Stimulated activated naive CD8-positive, alpha-beta T cell treated with anti-CD3 and anti-CD28 coated beads, Interleukin-15, amount 100 ng/mL, for 72 hours (primary cell): ENCODE data around the gene GMPR.

ENCODE experiments used
- ATAC-seq: fragments of 150-1000 bp; cut with Tn5 transposase; 2 replicates; pipeline ENCODE4 v1.10.0; 2021; ENCODE audit warnings: mild to moderate bottlenecking, moderate library complexity
- DNase-seq, 2 donors: peaks; one replicate each; pipeline ENCODE4 v3.0.0; 2021 to 2022
- H3K27ac Mint-ChIP-seq, 2 donors: one replicate each; pipeline ENCODE4 v1.8.0; 2022; ENCODE audit warnings: mild to moderate bottlenecking in 2 of 2, mixed read lengths in 2 of 2, moderate library complexity in 2 of 2
- H3K27me3 Mint-ChIP-seq: one replicate; pipeline ENCODE4 v1.8.0; 2022; ENCODE audit warnings: mixed read lengths
- H3K4me1 Mint-ChIP-seq: one replicate; pipeline ENCODE4 v1.8.0; 2022; ENCODE audit warnings: mild to moderate bottlenecking, mixed read lengths
- H3K4me3 Mint-ChIP-seq, 2 donors: one replicate each; pipeline ENCODE4 v1.8.0; 2022; ENCODE audit warnings: mild to moderate bottlenecking in 2 of 2, mixed read lengths in 2 of 2, moderate library complexity in 1 of 2
- H3K9me3 Mint-ChIP-seq, 2 donors: one replicate each; pipeline ENCODE4 v1.8.0; 2022; ENCODE audit warnings: mixed read lengths in 2 of 2

GMPR gene

GRCh38 chr6:16332175-16332542 lies 93.8 kb downstream of the GMPR start:
- H3K4me1 Mint-ChIP-seq, result no peaks in the 10 kb centered on the region
- H3K4me3 Mint-ChIP-seq, result no peak overlapping the region

GRCh38 chr6:16333580-16333979 lies 95.2 kb downstream of the GMPR start:
- Mint-ChIP-seq H3K27me3 (no peaks in the 10 kb centered on the region), H3K9me3 (no peaks in the 10 kb centered on the region), H3K27ac (no peak overlapping the region), H3K4me3 (no peak overlapping the region), H3K4me1 (no peaks in the 10 kb centered on the region)
- no peak for ATAC-seq
- no peak for DNase-seq

More at GRCh38 chr6:16332175-16332542, 93.8 kb downstream of the GMPR start:
- peak; percentile 97 for ATAC-seq
- no peaks in the 10 kb centered on the region for H3K9me3 Mint-ChIP-seq
- H3K27ac Mint-ChIP-seq, result no peak overlapping the region
- DNase-seq, result peak; percentile 74 to 84
- no peaks in the 10 kb centered on the region for H3K27me3 Mint-ChIP-seq

GRCh38 chr6:16334671-16335070 lies 96.3 kb downstream of the GMPR start:
- DNase-seq (no peak), ATAC-seq (no peak)
- H3K27ac Mint-ChIP-seq, result peak overlapping the region in 1 of 2 donors; percentile 47
- no peaks in the 10 kb centered on the region for H3K9me3 Mint-ChIP-seq
- H3K4me3 Mint-ChIP-seq, result no peak overlapping the region
- H3K27me3 Mint-ChIP-seq, result no peaks in the 10 kb centered on the region
- H3K4me1 Mint-ChIP-seq, result no peaks in the 10 kb centered on the region

GRCh38 chr6:16335176-16335575 lies 96.8 kb downstream of the GMPR start:
- H3K4me1 Mint-ChIP-seq, result no peaks in the 10 kb centered on the region
- H3K27ac Mint-ChIP-seq, result no peak overlapping the region
- DNase-seq (no peak), ATAC-seq (no peak)
- H3K4me3 Mint-ChIP-seq, result no peak overlapping the region
- H3K9me3 Mint-ChIP-seq, result no peaks in the 10 kb centered on the region
- no peaks in the 10 kb centered on the region for H3K27me3 Mint-ChIP-seq

- no peaks in the 10 kb centered on the region for H3K27me3 Mint-ChIP-seq
- H3K4me1 Mint-ChIP-seq, result no peaks in the 10 kb centered on the region
- DNase-seq (no peak), ATAC-seq (no peak)
- H3K4me3 Mint-ChIP-seq, result no peak overlapping the region
- H3K27ac Mint-ChIP-seq, result no peak overlapping the region
- H3K9me3 Mint-ChIP-seq, result no peaks in the 10 kb centered on the region
These were observed 97.8 kb downstream of the GMPR start for GRCh38 chr6:16336056-16336818.

- Mint-ChIP-seq H3K4me1 (no peaks in the 10 kb centered on the region), H3K27me3 (no peaks in the 10 kb centered on the region), H3K27ac (no peak overlapping the region), H3K9me3 (no peaks in the 10 kb centered on the region), H3K4me3 (no peak overlapping the region)
- ATAC-seq (no peak), DNase-seq (no peak)
These were observed 98.5 kb downstream of the GMPR start for GRCh38 chr6:16336911-16337294.

- no peak for ATAC-seq
These were observed 99.0 kb downstream of the GMPR start for GRCh38 chr6:16337295-16337975.

GRCh38 chr6:16338577-16339264 lies 100.3 kb downstream of the GMPR start:
- Mint-ChIP-seq H3K27me3 (no peaks in the 10 kb centered on the region), H3K4me1 (peaks cover 7% of the 10 kb centered on the region), H3K4me3 (no peak overlapping the region), H3K27ac (peak overlapping the region; percentile 12 to 72), H3K9me3 (no peaks in the 10 kb centered on the region)
- no peak for ATAC-seq
- DNase-seq, result no peak

More at GRCh38 chr6:16337295-16337975, 99.0 kb downstream of the GMPR start:
- H3K27me3 Mint-ChIP-seq, result no peaks in the 10 kb centered on the region
- H3K9me3 Mint-ChIP-seq, result no peaks in the 10 kb centered on the region
- no peak overlapping the region for H3K4me3 Mint-ChIP-seq
- no peak overlapping the region for H3K27ac Mint-ChIP-seq
- H3K4me1 Mint-ChIP-seq, result peaks cover 2% of the 10 kb centered on the region
- DNase-seq, result no peak

GRCh38 chr6:16339265-16339587 lies 100.8 kb downstream of the GMPR start:
- peak overlapping the region in 1 of 2 donors; percentile 72 for H3K27ac Mint-ChIP-seq
- H3K9me3 Mint-ChIP-seq, result no peaks in the 10 kb centered on the region
- peaks cover 12% of the 10 kb centered on the region for H3K4me1 Mint-ChIP-seq
- ATAC-seq, result no peak
- H3K4me3 Mint-ChIP-seq, result no peak overlapping the region
- DNase-seq, result no peak
- H3K27me3 Mint-ChIP-seq, result no peaks in the 10 kb centered on the region

GRCh38 chr6:16343593-16343992 lies 105.2 kb downstream of the GMPR start:
- DNase-seq, result no peak
- Mint-ChIP-seq H3K4me3 (no peak overlapping the region), H3K27me3 (no peaks in the 10 kb centered on the region), H3K9me3 (no peaks in the 10 kb centered on the region), H3K4me1 (peaks cover 13% of the 10 kb centered on the region), H3K27ac (no peak overlapping the region)
- no peak for ATAC-seq

GRCh38 chr6:16344756-16345155 lies 106.4 kb downstream of the GMPR start:
- Mint-ChIP-seq H3K9me3 (no peaks in the 10 kb centered on the region), H3K4me1 (peaks cover 13% of the 10 kb centered on the region), H3K4me3 (no peak overlapping the region), H3K27ac (peak overlapping the region in 1 of 2 donors; percentile 7), H3K27me3 (no peaks in the 10 kb centered on the region)
- ATAC-seq (no peak), DNase-seq (no peak)
